Stimulated activated CD8-positive, alpha-beta memory T cell treated with anti-CD3 and anti-CD28 coated beads, Interleukin-4, amount 100 ng/mL, for 48 hours (primary cell): ENCODE measurements around the gene SLC47A1.
"Not testable (repeated sequence)": the region's sequence is repeated elsewhere in the genome, so short reads cannot be mapped to it uniquely, and the experiment has no call there.

ENCODE experiments used
- DNase-seq: peaks from one replicate; pipeline ENCODE4 v3.0.0-alpha.2; 2020

Gene SLC47A1

DNA sequence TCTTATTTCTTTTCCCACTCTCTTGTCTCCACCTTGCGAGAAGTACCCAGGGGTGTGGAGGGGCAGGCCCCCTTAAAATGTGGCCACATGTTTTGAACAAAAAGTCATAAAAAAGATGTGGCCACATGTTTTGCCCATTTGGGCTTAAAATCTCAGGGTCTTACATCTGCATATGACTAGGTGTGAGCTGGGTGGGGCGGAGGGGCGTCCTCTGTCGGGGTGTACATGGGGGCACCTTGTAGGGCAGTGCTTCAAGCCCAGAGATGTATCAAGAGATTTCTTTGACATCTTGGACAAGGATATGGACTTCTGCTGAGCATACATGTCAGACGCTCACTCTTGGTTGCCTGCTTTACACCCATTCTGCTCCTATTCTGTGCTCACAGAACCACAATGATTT lies 13.0 kb upstream of the SLC47A1 start:
- DNase-seq: no peak

DNA sequence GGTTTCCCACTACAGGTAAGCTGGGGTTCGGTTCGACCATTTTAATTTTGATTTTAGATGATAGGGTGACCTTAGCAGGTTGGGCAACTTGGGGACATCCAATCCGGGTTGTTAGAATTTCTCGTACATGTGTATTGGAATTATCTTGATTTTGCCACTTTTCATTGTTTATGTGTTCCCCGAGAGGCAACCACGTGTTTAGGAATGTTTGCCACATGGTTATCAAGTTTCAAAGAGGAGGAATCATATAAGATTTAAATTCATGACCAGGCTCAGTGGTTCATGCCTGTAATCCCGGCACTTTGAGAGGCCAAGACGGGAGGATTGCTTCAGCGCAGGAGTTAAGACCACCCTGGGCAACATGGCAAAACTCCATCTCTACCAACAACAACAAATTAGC lies 10.0 kb upstream of the SLC47A1 start:
- no peak for DNase-seq

DNA sequence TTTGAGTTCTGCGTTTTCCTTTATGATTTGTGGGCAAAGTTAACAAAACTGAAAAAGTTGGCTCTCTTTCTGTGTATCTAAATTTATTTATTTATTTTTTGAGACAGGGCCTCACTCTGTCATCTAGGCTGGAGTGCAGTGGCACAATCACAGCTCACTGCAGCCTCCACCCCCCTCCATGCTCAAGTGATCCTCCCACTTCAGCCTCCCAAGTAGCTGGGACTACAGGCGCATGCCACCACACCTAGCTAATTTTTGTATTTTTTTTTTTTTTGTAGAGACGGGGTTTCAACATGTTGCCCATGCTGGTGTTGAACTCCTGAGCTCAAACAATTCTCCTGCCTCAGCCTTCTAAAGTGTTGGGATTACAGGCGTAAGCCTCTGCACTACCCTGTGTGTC lies 6.7 kb upstream of the SLC47A1 start:
- not testable (repeated sequence) for DNase-seq

DNA sequence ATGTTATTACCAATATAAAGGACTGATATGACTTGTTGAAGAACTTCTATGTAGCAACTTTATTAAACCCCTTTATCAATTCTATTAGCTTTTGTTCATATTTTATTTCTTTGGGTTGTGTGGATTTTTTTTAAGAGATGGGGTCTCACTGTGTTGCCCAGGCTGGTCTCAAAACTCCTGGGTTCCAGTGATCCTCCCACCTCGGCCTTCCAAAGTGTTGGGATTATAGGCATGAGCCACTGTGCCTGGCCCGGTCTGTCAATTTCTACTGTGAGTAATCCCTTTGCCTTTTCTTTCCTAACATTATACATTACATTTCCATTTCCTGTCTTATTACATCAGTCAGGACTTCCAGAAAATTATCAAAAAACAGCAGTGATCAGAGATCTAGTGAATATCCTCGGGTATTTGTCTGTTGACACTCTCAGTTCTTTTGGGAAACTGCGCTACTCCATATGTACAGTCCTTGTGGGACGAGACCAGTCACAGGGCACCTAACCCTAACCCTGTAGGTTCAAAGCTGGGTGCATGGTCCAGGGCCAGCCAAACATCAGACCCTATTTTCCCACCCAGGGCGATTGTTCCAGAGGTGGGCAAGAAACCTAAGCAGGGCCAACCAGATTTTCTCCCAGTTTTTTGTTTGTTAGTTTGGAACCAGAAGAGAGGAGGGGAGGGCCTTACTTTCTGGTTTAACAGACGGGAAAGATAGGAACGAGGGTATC lies 1.7 kb upstream of the SLC47A1 start:
- DNase-seq: no peak

DNA sequence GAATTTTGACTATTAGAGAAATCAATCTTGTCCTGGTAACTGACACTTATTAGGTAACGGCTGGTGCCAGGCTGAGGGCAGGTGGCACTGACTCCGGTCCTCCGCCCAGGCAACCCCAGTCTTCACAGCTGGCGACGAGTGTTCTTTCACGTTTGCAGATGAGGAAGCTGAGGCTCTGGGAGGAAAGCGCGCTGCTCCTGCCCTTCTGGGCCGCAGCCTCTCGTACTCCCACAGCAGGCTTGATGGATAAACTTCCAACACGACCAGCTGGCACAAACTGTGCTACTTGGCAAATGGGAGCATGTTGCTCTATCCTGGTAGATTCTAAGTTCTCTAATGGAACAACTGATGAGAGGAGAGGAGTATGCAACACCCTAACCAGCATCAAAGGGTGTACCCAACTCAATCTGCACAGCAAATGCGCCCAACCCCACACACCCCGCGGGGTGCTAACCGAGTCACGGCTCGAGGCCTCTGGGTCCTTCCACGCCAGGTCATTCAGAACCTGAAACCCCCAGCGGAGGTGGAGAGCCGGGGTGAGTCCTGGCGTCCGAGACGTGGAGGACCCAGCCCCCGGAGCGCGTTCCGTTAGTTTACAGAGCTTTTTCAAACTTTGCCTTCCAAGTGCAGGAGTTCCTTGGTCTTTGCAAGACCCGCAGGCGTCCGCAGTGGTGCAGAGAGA lies 477 bp upstream of the SLC47A1 start:
- DNase-seq: no peak

DNA sequence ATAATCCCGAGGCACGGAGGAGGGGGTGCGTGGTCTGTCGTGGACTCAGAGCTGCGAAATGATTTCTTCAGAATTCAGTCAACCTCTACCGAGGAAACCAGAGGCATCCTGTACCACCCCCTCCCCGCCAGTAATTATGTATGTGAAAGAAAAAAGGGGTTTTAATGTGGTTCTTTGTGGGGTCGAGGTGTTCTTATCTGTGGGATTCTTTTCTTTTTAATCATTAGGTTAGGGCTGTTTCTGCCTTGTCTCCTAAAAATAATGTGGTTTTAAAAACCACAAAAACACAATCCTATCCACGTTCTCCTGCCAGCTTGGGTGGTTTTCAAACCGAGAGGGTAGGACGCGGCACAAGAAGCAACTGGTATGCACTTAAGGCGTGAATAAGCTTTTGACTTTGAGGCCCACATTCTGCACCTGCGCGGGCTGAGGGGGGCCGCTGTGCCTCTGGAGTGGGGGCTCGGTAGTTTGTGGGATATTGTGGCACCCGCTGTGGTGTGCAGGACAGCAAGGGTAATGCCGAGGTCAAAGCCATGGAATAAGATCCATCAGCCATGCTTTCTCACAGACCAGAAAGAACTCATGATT lies 1.0 kb downstream of the SLC47A1 start:
- DNase-seq: peak; percentile 35

DNA sequence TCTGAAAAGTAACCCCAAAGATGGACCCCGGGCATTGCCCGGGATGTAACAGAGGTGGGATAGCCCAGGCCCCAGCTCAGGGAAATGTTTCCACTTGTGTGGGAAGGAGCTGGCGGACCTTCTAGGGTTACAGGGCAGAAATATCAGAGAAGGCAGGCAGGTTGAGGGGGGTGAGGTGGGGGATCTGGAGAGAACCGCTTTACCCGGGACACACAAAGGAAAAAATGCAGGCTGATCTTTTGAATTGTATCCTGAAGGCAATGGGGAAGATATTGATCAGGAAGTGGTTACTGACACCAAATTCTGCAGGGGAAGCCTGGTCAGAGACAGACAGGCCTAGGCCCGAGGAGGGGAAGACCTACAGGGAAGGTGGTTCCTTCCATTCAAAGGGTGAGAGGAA lies 3.5 kb downstream of the SLC47A1 start:
- no peak for DNase-seq

DNA sequence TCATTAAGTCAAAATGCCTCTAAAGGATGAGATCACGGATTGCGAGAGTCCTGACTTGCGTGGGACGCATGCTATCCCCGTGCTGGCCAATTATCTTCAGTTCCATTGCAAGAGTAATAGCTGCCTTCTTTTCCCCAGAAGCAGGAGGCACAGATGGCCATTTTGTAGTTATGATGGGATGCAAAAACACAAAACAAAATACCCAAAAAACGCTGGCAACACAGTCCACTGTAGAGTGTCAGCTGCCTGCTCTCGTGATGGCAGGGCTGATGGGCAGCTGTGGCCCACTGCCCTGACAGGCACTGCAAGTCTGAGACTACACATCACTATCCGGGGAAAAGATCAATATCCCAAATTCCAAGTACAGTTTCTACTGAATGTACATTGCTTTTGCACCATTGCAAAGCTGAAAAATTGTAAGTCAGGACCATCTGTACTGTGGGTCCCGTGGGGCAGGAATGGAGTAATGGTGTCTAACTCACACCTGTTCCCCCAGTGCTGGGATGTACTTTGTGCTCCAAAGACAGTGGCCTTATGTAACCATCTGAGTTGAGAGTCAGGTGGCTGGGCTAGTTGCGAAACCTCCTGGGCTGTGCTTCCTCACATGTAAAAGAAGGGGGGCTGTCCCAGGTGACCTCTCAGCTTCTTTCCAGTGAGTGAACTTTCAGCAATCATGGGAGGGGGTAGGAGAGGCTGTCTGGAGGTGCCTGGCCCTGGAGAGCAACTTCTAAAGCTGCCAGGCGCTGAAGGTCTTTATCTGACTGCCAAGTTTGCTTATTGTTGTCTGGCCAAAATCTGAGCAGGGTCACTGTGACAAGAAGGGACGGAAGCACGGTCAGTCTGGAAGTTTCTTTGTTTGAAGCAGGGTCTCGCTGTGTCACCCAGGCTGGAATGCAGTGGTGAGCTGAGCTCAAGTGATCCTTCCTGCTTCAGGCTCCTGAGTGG lies 4.7 kb downstream of the SLC47A1 start:
- no peak for DNase-seq

DNA sequence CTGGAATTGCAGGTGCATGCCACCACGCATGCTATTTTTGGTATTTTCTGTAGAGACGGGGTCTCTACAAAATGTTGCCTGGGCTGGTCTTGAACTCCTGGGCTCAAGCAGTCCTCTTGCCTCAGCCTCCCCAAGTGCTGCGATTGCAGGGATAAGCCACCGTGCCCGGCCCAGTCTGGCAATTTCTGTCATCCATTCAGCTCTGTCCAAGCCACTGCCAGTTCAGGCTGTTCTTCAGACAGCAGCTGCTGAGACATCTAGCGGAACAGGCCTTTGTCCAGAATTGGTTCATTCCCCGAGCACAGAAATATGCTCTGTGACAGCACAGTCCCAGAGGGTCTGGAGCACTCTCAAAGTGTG lies 5.4 kb downstream of the SLC47A1 start:
- no peak for DNase-seq

DNA sequence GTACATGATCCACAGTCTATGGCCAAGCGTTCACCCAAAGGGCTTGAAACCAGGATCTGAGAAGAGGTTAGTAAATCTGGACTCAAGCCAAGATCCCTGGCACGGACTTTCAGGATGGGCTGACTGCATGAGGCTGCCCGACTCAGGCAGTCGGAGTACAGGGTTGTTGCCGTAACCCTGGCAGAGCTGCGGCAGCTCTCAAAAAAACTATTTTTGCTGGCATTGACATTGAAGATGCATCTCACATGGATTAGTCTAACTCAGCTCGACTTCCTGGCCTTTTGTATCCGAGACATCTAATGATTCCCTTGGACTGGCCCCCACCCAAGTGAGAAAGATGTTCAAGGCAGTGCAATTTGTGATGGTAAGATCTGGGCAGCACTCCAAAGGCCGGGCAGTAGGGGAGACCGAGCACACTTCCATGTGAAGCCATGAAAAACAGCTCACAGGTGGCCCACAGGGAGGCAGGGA lies 6.2 kb downstream of the SLC47A1 start:
- no peak for DNase-seq

DNA sequence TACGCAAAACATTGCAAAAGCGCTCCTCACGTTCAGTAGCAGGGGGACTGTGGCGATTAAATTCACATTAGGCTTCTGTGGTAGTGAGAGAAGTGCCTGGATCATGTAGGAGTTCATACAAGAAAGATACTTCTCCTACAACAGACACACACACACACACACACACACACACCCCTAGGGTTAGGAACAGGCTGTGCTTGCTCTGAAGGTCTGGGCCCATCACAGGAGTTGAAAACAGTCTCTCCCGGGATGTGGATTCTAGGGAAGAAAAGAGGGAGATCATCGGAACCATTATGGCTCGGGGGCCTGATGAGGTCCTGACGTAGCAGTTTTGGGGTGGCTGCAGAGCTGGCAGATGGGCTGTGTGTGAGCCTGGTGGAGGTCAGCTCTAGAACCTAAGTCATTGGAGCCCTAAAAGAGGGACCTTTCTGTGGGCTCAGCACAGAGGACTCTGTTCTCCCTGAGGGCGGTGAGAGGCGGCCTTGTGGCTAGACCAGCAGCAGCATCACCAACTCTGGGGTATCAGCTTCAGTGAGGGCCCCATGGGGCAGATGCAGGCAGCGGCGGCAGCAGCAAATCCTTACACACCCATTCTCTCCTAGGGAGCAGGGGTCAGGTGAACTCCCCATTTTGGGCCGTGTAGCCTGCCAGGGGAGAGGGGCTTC lies 7.2 kb downstream of the SLC47A1 start:
- no peak for DNase-seq

DNA sequence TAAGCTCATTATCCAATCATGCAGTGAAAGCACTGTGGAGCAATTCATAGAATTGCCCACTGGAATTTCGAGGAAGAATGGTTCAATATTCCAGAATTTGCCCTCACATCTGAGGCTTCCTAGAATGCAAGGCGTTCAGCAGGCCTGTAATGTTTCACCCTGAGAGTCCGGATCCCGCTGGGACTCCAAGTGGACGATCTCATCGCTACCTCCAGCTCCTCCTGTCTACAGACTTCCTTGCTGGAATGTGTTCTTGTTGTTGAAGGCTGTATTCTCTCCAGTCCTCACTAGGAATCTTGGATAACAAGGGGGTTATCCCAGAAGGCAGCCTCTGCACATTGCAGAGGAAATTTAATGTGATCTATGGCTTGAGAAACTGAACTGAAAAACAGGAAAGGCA lies 7.8 kb downstream of the SLC47A1 start:
- no peak for DNase-seq

DNA sequence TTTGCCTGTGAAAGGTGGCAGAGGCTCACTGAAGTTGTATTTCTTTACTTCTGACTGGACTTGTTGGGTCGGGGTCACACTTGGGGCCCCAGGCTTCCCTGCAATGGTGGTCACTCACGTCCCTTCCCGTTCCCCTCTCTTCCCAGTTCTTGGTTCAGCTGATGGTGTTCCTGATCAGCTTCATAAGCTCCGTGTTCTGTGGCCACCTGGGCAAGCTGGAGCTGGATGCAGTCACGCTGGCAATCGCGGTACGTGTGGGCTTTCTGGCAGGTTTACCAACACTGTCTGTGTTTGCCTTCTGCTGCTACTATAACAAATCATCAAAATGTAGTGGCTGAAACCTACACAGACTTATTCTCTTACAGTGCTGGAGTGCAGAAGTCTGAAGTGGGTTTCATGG lies 8.6 kb downstream of the SLC47A1 start:
- no peak for DNase-seq

DNA sequence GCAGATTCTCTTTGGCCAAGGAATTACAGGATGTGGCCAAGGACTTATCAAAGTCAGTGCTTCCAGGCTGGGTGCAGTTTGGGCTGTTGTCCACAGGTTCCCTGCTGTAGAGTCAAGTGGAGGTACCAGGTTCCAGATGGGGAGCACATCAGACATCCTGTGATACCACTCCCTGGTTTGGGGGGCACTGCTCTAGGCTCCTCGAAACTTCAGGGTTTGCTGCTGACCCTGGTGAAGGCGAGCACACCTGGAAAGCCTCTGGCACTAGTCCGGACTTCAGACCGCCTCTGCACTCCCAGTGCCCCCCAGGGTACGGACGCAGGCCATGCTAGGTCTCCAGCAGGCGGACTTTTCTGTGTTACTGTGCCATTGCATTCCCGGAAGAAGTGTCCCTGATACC lies 10.7 kb downstream of the SLC47A1 start:
- no peak for DNase-seq

DNA sequence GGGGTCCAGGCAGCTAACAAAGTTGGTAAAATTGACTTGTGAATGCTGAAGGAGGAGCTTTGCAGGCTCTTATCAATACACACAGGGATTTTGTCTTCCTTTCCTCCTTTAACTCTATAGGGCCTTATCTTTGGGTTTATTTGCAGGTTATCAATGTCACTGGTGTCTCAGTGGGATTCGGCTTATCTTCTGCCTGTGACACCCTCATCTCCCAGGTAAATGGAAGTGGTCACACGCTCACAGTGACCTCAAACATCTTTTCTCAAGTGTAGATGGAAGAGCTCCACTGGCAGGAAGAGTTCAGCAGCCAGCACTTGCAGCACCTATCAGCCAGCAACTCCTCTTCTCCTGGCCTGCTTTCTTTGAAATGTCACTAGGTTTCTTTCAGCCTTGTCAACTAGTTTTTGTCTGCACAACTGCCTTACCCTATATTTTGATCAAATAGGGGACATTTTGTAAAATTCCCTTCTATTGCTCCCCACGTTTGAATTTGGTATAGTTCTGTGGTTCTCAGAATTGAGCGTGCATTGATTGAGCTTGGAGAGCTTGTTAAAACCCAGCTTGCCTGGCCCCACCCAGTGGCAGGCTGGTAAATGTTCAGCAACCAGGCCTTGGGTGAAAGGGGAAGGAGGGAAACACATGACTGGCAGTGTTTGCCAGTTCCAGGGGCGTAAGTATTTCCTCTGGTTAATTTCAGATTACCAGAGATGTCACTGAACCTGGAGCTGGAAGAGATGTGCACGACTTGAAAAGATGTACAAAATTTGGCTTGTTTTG lies 12.8 kb downstream of the SLC47A1 start:
- DNase-seq: no peak

DNA sequence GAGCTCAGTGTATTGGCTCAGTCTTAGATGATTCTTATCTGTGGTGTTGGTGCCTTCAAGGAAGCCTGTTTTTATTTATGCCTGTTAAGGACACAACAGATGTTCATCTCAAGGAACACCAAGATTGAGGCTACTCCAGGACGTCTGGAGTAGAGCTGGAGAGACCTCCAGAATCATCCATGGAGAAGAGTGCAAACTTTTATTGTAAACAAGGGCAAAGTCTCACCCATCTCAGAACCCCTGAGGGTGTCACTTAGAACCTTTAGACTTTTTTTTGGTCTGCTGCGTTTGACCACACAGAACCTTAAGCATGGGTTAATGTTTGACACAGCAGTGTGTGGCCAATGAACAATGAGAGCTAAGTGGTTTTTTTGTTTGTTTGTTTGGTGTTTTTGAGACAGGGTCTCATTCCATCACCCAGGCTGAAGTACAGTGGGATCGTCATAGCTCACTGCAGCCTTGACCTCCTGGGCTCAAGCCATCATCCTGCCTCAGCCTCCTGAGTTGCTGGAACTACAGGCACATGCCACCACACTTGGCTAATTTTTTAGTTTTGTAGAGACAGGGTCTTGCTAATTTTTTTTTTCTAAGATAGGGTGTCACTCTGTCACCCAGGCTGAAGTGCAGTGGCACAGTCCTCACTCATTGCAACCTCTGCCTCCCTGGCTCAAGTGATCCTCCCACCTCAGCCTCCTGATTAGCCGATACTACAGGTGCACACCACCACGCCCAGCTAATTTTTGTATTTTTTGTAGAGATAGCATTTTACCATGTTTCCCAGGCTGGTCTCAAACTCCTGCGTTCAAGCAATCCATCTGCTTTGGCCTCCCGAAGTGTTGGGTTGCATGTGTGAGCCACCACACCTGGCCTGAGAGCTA lies 16.3 kb downstream of the SLC47A1 start:
- no peak for DNase-seq

DNA sequence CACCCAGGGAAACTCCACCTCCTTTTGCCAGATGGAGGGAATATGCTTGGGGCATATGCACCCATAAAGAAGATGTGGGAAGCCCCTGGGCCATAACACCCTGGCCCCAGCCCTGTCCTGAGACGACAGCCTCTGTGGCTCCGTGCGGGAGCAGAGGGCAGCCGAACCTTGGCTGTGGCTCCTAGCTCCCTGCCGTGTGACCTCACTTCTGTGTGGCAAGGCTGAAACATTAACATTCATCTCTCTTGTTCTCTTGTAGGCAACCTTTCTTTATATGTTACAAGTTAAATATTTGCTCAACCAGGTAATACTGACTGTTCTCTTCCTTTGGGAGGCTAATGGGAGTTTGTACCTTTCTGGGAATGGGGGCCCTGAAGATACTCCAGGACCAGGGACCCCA lies 17.5 kb downstream of the SLC47A1 start:
- DNase-seq: no peak

DNA sequence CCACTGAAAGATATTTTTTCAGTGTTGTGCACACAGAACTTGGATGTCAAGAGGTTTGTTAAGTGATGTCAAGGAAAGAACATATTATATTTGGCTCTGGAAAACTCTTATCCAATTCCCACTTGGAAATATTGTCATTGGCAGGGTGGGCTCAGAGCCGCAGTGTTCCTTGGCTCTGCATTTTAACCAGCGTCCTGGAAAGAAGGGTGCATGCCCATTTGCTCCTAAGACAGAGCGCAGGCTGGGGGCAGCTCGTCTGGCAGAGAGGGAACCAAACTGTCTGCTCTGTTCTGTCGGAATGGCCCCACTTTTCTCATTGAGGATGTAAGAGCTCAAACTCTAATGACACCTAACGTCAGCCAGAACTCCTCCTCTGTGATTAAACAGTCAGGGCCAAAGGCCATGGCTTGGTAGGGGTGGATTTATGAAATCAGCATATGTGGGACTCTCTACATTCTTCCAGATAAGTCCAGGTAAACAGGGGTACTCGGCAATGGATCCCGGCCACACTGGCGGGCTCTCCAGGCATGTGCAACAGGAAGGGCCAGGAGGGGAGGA lies 18.0 kb downstream of the SLC47A1 start:
- DNase-seq: no peak

DNA sequence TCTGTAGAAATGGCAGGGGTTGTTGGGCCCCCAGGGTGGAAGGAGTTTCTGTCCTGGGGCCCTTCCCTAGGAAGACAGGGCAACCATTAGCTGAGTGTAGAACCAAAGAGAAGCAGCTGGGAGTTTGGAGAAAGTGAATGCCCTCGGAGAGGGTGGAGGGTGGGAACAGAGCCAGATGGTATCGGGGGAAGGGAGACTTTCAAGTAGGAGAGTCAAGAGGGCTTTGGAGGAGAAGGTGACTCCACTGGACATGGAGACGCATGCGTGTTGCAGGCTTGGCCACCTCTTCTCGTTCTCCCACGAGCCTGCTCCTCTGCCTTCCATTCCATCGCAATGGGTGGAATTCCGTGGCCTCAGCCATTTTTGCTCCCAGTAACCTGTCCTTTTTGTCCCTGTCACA lies 19.4 kb downstream of the SLC47A1 start:
- no peak for DNase-seq

DNA sequence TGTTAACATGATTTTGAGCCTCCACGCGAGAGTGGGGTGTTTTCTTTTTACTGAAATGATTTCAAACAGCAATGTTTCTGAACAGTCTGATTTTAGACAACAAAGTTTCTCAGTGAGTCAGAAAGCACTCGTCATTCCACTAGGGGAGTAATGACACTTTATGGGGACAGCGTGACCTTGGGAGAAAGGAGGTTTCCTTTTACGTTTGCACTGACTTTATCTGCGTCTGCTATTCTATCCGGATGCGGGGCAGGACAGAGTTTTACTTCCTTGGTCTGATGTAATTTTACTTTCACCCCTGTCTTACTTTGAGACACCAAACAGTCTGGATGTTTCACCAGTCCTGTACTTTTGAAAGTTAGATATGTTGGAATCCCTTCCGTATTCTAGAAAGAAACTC lies 20.7 kb downstream of the SLC47A1 start:
- no peak for DNase-seq

DNA sequence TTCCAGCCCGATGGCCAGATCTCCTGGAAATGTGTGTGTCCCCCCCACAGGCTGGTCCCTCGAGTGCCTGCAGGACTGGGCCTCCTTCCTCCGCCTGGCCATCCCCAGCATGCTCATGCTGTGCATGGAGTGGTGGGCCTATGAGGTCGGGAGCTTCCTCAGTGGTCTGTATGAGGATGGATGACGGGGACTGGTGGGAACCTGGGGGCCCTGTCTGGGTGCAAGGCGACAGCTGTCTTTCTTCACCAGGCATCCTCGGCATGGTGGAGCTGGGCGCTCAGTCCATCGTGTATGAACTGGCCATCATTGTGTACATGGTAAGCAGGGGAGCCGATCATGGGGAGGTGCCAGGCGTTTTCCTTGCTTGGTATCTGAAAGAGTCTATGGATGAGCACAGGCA lies 22.1 kb downstream of the SLC47A1 start:
- no peak for DNase-seq
